Measurements from ENCODE around the gene NBEAL1.

GRCh38 chr2:203043226-203043625 lies 28.6 kb downstream of the NBEAL1 start:
- TF ChIP-seq POLR2AphosphoS5 (IDR thresholded peaks at IDR 0.05; ENCODE audit: low read depth, low read length) (no peak), REST (IDR thresholded peaks at IDR 0.05; ENCODE audit: insufficient read depth in 1 of 2, low read depth in 2 of 2, low read length in 2 of 2) (no peak), SIN3A (IDR thresholded peaks at IDR 0.05; ENCODE audit: borderline replicate concordance, insufficient read depth, low read length) (no peak), TAF1 (IDR thresholded peaks at IDR 0.05; ENCODE audit: borderline replicate concordance, insufficient read depth, low read length) (no peak)
